ENCODE data around the gene CLDN7. TPM values are rescaled to one million over a fixed set of nuclear protein-coding genes. Genes with fewer than 3 reads are reported as not detected.
A peak's percentile ranks its signal among the peaks of the same experiment; 100 is the strongest.

The CLDN7 gene
- total and polyA plus RNA-seq, 2 donors from 2014 or later: 119 to 233 TPM

DNA sequence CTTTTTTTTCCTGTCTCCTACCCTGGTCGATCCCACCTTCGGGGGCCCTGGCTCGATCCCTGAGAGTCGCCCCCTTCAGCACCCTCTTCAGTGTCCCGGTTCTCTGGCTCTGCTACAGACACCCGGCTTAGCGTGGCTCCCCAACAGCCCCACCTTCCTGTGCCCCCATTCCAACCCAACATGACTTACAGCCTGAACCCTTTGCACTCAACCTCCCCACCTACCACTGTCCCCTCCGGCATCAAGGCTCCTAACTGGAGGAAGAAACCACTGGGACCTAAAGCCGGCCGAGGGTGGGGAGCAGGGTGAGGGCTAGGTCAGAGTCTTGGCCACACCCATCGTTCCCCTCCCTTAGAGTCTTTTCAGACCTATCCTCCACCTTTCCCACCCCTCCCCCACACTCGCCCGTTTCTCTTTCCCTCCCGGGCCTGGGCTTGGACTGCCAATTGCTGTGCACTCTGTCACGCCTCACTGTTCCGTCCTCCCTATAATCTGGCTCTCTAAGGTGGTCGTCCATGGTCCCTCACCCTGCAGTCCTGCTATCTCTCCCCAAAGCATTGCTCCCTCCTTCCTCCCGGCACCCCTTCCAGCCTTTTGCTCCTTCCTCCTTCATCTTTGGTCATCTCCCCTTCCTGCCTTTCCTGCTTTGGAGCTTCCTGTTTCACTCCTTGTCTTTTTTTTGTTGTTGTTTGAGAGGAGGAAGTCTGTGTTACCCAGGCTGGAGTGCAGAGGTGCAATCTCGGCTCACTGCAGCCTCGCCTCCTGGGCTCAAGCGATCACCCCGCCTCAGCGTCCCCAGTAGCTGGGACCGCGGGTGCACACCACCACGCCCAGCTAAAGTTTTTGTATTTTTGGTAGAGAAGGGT is 890 bp upstream of the CLDN7 start:
- intact Hi-C loops (cut with DNase I): no loop called here
- Histone ChIP-seq H3K4me1 (ENCODE audit: control insufficient read depth in 2 of 3, insufficient read depth in 2 of 3, low read depth in 1 of 3, low read length in 3 of 3) (peaks cover 0 to 21% (median 3%) of the 10 kb centered on the region in 3 donors), H3K27me3 (ENCODE audit: control insufficient read depth, insufficient read depth, low read length) (no peaks in the 10 kb centered on the region), H3K9ac (ENCODE audit: low read length in 3 of 3) (peak overlapping the region; percentile 46 to 77 (median 49)), H3K36me3 (ENCODE audit: control insufficient read depth in 2 of 3, insufficient read depth in 3 of 3, low read length in 3 of 3) (peaks cover 0 to 2% (median 0%) of the 10 kb centered on the region in 3 donors), H3K9me3 (ENCODE audit: control insufficient read depth in 2 of 3, insufficient read depth in 1 of 3, low read length in 3 of 3) (no peaks in the 10 kb centered on the region), H3K4me3 (ENCODE audit: low read length in 3 of 3) (peak overlapping the region; percentile 53 to 74 (median 72)), H3K27ac (ENCODE audit: low read depth in 2 of 2, low read length in 2 of 2) (peak overlapping the region; percentile 88 to 89)
- no peak for TF ChIP-seq CTCF (IDR thresholded peaks at IDR 0.05; ENCODE audit: borderline replicate concordance, extremely low read depth, insufficient read depth)
- DNase-seq (peak; percentile 78 to 91 (median 87)), FAIRE-seq (no peak)

DNA sequence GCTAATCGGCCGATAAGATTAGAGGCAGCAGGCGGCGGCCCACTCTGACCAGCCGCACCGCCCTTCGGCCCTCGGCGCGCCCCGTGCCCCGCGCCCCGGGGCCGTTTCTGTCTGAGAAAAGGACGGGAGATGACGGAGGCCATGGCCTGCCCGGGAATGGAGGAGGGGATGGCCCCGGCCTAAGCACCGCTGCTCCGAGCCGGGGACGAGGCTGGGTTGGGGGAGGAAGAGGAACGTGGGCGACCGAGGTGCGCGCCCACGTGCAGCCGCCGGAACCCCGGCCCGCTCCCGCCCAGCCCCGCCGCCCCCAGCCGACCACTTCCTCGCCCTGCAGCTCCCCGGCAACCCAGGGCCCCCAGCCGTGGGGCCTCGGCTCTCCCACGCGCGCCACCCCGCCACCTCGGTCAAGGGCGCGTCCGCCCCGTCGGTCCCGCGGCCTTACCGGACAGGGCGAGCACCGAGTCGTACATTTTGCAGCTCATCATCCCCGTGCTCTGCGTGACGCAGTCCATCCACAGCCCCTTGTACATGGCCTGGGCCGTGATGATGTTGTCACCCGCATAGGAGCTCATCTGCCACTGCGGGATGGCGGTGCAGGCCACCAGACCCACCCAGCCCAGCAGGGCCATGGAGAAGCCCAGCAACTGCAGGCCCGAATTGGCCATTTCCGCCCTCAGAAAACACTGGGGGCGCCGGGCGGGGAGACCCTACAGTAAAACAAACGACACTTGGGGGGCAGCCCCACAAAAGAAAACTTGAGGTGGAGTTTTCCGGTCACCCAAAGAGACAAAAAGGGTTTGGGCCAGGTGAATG is 693 bp downstream of the CLDN7 start:
- Histone ChIP-seq H3K27ac (ENCODE audit: low read depth in 2 of 2, low read length in 2 of 2) (peak overlapping the region; percentile 89), H3K36me3 (ENCODE audit: control insufficient read depth in 2 of 3, insufficient read depth in 3 of 3, low read length in 3 of 3) (peaks cover 0 to 8% (median 4%) of the 10 kb centered on the region in 3 donors), H3K9me3 (ENCODE audit: control insufficient read depth in 2 of 3, insufficient read depth in 1 of 3, low read length in 3 of 3) (no peaks in the 10 kb centered on the region), H3K27me3 (ENCODE audit: control insufficient read depth, insufficient read depth, low read length) (no peaks in the 10 kb centered on the region), H3K4me3 (ENCODE audit: low read length in 3 of 3) (peak overlapping the region; percentile 57 to 74 (median 68)), H3K9ac (ENCODE audit: low read length in 3 of 3) (peak overlapping the region; percentile 8 to 96 (median 20)), H3K4me1 (ENCODE audit: control insufficient read depth in 2 of 3, insufficient read depth in 2 of 3, low read depth in 1 of 3, low read length in 3 of 3) (peaks cover 0 to 21% (median 3%) of the 10 kb centered on the region in 3 donors)
- TF ChIP-seq CTCF (IDR thresholded peaks at IDR 0.05; ENCODE audit: borderline replicate concordance, extremely low read depth, insufficient read depth): no peak
- DNase-seq: peak in 2 of 5 donors; percentile 26 to 66
- intact Hi-C loops (cut with DNase I): no loop called here
- FAIRE-seq: no peak

DNA sequence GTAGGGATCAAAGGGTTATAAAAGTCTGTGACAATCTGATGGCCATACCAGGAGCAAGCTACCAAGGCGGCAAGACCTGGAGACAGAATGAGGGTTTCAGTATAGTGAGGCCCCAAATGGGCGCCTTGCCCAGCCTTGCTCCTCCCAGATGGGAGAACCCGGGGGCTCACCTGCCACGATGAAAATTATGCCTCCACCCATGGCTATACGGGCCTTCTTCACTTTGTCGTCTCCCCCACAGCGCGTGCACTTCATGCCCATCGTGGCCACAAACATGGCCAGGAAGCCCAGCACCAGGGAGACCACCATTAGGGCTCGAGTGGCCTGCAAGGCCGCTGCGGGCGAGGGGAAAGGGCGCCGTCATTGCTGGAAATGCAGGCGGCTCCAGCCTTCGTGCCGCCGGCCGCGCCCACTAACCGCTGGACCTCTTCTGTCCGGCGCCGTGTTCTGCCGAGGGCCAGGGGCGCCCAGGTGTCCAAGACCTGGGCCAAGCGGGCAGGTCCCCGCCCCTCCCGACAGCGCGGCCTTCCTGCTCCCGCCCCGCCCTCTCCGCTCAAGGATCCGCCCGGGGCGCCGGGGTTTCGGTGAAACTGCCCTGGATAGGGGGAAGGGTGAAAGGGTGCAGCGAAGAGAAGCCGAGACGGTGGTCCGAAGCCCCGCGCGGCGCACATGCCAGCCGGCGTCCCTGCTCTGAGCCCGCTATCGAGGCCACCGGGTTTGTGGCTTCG is 1.5 kb downstream of the CLDN7 start:
- peak overlapping the region; percentile 89 for H3K27ac ChIP-seq (ENCODE audit: low read depth in 2 of 2, low read length in 2 of 2)
- TF ChIP-seq CTCF (IDR thresholded peaks at IDR 0.05; ENCODE audit: borderline replicate concordance, extremely low read depth, insufficient read depth): no peak
- H3K36me3 ChIP-seq (ENCODE audit: control insufficient read depth in 2 of 3, insufficient read depth in 3 of 3, low read length in 3 of 3): peaks cover 0 to 8% (median 7%) of the 10 kb centered on the region in 3 donors
- H3K4me3 ChIP-seq (ENCODE audit: low read length in 3 of 3): peak overlapping the region; percentile 33 to 74 (median 53)
- intact Hi-C loops (cut with DNase I): no loop called here
- H3K27me3 ChIP-seq (ENCODE audit: control insufficient read depth, insufficient read depth, low read length): no peaks in the 10 kb centered on the region
- H3K9ac ChIP-seq (ENCODE audit: low read length in 3 of 3): peak overlapping the region in 2 of 3 donors; percentile 41 to 91
- H3K4me1 ChIP-seq (ENCODE audit: control insufficient read depth in 2 of 3, insufficient read depth in 2 of 3, low read depth in 1 of 3, low read length in 3 of 3): peaks cover 0 to 21% (median 3%) of the 10 kb centered on the region in 3 donors
- no peaks in the 10 kb centered on the region for H3K9me3 ChIP-seq (ENCODE audit: control insufficient read depth in 2 of 3, insufficient read depth in 1 of 3, low read length in 3 of 3)
- DNase-seq (peak; percentile 60 to 94 (median 77)), FAIRE-seq (no peak)

All from kidney (tissue), 14 donors.